Tibial nerve (tissue), 4 donors: ENCODE data around the gene CDC20.

Source experiments
- CTCF ChIP-seq, 5 experiments: fragments of 200-600 bp in 3 of 5; fragments of 450-650 bp in 2 of 5; sonication (generic) in 3 of 5; IDR thresholded peaks; one replicate each; pipeline ENCODE4 v1.5.1; 2016 to 2019; ENCODE audit warnings: antibody characterized with exemption in 5 of 5, mild to moderate bottlenecking in 3 of 5, moderate library complexity in 2 of 5
- EP300 ChIP-seq, 2 donors: sonication (generic); formaldehyde crosslinking; IDR thresholded peaks; one replicate each; pipeline ENCODE4 v1.6.1; 2017; ENCODE audit warnings: antibody characterized with exemption in 2 of 2, mild to moderate bottlenecking in 1 of 2
- POLR2A ChIP-seq, 2 donors: fragments of 450-650 bp; IDR thresholded peaks; one replicate each; pipeline ENCODE4 v1.6.1; 2017; ENCODE audit warnings: antibody characterized with exemption in 2 of 2, mild to moderate bottlenecking in 2 of 2, moderate library complexity in 2 of 2

GRCh38 chr1:43346636-43347035 lies 12.1 kb upstream of the CDC20 start:
- no peak for TF ChIP-seq CTCF (IDR thresholded peaks at IDR 0.05)
- TF ChIP-seq POLR2A (IDR thresholded peaks at IDR 0.05), result no peak
- no peak for TF ChIP-seq EP300 (IDR thresholded peaks at IDR 0.05)
